HPDE6-E6E7 (cell line): ENCODE data around the gene EXOG.

ENCODE experiments used
- DNase-seq: peaks from one replicate; pipeline ENCODE4 v3.0.0; 2011; ENCODE audit warnings: missing footprints; ENCODE audit errors: extremely low spot score

The EXOG gene

DNA sequence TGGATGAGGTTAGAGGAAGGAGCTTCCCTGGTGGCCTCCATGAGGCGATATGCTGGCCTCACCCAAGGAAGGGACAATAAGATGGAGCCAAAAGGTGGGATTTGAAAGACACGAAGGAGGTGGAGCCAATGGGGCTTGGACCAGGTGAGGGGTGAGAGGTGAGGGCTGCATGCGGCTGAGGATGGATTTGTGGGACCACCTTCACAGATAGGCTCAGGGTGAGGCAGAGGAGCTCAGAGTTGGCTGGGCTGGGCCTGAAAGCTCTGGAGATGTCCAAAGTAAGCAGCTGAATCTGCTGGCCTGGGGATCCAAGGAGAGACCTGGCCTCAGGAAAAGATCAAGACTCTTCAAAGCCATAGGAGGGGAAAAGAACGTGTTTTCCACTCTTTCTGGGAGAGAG is 49.8 kb downstream of the EXOG start:
- no peak for DNase-seq

DNA sequence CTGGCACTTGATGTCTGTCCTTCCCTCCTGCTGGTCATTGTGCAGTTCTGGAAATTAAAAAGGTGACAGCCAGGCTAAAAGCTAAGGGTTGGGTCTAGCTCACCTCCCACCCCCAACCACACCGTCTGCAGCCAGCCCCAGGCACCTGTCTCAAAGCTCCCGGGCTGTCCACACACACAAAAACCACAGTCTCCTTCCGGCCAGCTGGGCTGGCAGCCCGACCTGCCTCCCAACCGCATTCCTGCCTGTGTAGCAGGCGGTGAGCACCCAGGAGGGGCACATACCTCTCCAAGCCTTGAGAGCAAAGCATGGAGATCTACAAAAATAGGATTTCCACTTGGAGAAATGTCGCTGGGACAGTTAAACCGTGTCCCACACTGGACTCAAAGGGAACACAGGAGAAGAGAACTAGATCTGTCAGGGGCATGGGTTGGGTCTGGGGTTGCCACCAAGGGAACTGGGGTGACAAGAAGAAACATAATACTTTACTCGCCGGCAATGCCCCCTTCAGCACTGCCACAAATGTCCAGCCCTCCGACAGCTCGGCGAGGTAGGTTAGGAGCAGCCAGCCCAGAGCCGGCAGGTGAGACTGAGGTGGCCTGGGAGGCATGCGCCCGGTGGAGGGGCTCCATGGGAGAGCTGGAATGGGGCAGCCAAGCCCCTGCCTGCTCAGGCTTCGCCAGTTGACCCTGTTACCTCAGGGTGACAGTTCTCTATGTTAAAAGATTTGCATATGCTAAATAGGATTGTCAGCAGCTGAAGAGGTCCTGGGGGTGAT is 52.2 kb downstream of the EXOG start:
- no peak for DNase-seq

DNA sequence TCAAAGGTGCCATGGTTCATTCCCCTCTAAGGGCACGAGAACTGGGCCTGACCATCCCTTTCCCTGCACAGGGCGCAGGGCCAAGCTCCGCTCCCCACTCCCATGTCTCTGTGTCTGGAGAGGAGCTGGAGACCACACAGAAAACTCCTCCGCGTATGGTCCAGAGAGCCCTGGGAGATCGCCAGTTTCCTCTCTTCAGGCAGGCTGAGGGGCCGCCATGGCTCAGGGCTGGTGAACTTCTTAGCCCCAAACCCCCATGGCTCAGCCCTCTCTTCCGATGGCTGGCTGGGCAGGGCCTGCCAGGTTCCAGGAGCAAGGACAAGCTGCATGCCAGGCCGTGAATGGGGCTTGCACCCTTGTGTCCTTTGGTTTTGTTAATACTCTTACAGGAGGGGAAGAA is 52.9 kb downstream of the EXOG start:
- no peak for DNase-seq

DNA sequence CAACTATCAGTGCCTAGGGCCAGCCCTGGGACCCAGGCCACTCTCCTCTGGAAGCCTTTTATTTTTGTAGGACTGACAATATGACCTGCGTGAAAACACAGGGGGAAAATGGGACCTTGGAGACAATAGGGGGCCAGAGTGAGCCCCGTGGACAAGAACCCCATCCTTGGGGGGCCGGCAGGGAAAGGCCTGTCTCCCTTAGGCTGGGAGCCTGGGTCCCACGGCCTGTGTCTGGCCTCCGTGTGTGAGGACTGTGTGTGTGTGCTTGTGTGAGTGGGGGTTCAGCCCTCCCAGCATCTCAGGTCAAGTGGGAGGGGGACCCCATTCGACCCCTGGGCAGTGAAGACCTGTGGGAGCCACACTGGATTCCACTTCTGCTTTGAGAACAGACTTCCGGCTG is 53.3 kb downstream of the EXOG start:
- no peak for DNase-seq

DNA sequence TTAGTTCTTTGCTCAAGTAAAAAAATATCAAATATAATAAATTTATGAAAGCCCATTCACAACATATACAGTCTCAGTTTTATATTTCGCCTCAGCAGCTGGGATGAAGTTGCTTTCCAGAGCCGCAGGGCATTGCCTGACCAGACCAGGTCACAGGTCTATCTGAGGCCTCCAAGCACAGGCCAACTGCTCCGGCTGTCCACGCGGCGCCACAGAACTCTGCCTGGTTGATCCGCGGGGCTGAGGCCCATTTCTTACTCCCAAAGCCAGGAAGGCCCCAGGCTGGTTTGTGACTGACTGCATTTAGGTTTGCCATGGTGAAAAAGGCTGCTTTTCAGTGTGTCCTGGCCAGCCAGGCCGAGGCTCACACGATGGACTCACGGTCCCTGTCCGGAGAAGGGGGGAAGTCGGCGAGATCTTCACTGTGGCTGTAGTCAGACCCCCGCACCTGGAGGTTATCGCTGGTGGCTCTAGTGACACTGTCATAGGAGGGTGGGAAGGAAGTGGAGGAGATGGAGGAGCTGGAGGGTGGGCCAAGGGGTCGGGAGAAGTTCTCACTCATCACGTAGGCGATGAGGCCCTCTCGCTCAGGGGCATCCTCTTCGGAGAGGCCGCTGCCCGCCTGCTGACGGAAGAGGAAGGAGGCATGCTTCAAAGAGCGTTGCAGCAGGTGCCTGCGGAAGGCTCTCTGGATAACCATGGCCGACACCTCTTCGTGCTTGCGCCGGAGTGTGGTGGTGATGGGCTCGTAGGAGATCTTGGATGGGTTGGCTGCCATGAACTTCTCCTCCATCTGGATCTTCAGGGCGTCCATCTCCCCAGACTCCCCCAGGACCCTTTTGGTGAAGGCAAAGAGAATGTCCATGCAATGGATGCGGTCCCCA is 54.1 kb downstream of the EXOG start:
- DNase-seq = no peak

DNA sequence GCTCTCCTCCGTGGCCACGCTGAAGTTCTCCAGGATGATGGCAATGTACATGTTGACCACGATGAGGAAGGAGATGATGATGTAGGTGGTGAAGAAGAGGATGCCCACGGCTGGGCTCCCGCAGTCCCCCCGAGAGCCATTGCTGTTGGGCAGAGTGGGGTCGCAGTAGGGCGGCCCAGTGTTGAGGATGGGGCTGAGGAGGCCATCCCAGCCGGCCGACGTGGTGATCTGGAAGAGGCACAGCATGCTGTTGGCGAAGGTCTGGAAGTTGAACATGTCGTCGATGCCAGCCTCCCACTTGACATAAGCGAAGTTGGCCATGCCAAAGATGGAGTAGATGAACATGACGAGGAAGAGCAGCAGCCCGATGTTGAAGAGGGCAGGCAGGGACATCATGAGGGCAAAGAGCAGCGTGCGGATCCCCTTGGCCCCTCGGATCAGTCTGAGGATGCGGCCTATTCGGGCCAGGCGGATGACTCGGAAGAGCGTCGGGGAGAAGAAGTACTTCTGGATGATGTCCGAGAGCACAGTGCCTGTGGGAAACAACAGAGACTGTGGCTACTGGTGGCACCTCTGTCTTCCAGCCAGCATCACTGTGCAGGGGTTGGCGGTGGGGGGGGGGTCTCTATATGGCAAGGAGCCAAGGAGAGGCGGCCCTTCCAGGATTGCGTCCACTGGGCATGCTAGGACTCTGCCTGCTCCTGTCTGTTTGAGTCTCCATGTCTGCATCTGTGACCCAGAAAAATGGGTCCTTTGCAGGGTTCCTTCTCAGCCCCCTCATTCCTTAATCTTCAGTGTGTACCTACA is 55.1 kb downstream of the EXOG start:
- DNase-seq = no peak

DNA sequence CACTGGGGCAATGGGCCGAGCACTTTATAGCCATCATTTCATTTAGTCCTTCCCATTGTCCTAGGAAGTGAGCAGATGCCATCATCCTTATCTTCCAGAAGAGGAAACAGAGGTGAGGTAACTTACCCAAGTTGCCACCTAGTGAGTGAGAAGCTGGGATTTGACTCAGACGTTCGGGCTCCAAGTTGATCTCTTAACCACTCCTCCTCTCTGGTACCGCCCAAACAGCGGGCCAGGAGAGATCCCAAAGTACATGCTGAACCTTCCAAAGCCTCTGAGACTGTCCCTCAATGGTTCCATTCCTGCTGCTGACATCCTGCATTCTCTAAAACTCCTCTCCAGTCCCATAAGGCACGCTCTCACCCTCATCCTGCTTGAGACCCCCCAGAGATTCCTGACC is 56.2 kb downstream of the EXOG start:
- no peak for DNase-seq

DNA sequence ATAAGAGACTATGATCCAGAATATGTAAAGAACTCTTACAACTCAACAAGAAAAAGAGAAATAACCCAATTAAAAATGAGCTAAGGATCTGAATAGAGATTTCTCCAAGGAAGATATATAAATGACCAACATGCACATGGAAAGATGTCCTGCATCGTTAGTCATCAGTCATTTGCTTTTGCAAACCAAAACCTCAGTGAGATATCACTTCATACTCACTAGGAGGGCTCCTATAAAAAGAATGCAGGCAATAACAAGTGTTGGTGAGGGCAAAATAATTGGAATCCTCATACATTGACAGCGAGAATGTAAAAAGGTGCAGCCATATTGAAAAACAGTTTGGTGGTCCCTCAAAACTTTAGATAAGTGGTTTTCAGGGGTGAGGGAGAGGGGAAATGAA is 56.9 kb downstream of the EXOG start:
- DNase-seq = no peak

DNA sequence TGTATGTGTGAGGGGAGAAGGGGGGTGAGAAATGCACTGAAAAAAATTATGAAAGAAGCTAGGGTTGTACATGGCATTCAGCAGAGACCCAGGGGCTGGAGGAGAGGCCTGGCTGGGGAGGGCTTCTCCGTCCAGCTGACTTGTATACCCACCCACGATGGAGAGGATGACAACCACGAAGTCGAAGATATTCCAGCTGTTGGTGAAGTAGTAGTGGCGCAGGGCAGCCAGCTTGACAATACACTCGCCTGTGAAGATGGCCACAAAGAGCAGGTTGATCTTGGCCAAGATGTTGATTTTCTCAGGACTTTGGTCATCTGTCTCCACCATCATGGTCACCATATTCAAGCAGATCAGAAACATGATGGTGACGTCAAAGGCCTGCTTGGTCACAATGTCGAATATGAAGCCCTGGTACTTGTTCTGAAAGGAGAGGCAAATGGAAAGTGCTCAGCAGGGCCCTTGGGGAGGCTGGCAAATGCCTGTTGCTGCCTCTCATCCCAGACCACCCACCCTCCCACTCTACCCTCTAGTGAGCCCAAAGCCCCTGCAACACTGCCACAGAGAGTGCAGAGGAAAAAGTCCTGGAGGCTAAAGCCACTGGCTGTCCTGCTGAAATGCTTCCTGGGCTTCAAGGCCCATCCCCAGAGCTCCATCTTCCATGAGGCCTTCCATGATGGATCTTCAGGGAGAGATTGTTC is 58.1 kb downstream of the EXOG start:
- DNase-seq = no peak

DNA sequence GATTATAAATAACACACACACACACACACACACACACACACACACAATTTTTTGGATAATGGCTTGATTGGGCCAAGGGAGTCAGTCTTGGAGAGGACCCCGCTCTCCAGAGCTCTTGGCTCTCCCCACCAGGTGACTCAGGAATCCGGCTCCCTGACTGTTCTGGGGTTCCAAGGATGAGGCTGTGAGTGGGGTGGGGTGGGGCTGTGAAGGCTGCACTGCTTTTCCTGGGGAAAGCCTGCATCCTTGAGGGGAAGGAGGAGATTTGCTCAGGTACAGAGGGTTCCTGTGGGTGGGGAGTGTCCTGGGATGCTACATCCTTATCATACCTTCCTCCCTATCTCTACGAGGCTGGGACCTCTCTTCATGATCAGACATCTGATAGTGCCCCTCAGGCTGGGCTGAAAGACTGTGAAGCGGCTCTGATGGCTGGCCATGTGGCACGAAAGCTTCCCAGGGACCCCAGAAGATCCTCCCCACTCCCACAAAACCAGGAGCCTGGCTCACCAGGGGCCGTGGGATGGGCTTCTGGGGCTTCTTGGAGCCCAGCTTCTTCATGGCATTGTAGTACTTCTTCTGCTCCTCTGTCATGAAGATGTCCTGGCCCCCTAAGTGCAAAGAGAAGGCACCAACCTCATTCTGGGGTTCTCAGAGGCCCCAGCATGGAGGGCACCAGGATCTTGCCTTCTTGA is 59.2 kb downstream of the EXOG start:
- no peak for DNase-seq

DNA sequence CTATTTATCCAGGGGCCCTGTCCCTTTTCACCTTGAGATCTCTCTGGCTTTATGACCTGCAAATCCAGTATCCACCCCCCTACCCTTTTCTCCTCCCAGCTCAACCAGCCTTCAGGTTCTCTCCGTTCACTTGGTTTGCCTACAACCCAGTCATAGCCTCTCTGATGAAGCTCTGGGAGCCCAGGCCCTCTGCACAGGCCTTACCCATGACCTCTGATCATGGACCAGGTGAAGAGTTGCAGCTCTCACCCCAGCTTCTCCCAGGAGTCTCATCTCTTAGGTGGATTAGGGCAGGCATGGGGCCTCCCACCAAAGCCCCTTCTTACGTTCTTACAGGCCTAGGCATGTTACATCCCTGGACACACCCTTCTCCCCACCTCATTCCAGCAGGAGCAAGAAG is 59.8 kb downstream of the EXOG start:
- DNase-seq = no peak

DNA sequence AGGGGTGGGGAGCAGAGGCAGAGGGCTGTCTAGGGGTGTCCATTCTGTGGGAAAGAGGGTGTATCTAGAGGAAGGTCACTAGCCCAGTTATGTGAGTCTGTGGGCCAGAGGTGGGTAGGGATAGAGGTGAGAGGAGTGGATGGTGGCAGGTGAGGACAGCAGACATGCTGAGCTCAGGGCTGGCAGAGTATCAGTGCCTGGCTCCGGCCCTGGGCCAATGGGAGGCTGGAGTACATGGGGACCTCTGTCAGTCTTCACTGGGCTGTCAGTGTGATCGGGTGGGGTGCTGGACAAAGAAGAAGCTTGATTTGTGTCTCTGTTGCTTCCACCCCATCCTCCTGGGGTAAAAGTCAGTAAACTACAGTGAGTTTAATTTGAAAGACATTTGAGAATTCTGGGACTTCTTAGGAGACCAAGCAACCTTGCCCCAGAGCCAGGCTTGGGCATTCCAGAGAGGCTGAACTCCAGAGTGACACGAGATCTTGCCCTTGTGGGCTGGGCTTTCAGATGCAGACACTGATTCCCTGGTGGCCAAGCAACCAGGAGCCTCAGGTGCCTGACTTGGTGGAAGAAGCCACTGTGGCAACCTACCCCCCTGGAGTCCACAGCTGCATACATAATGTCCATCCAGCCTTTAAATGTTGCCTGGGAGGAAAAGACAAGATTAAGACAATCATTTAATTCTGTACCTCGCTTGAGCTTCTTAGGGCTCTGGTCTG is 60.7 kb downstream of the EXOG start:
- no peak for DNase-seq

DNA sequence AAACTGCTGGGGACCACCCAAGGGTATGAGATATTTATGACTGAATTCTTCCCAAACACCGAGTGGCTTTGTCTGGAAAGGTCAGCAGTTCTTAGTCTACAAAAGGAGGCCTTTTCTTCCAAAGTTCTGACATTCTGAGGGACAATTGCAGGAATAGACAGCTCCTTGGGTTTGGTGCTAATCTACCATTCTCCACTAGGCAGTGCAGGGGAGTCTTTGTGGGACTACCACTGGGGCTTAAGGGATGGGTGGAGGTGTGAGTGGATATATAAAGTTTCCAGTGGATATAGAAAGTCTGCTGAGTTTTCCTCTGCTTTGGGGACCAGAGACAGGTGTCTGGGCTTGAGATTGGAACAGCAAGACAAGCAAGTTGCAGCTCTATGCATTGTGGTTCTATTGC is 62.7 kb downstream of the EXOG start:
- no peak for DNase-seq

DNA sequence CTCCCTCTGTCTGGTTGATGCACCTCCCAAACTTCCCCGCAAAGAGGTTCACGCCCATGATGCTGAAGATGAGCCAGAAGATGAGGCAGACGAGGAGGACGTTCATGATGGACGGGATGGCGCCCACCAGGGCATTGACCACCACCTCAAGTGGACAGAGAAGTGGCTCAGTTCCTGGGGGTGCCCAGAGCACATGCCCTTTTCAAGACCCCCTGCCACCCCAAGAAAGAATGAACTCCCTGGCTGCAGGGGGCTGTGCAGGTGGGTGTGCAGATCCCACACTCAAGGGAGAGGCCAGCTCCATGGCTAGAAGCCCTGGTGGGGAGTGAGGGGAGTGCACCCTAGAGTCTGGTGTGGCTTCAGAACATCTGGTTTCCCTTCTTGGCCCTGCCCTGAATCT is 64.1 kb downstream of the EXOG start:
- no peak for DNase-seq

DNA sequence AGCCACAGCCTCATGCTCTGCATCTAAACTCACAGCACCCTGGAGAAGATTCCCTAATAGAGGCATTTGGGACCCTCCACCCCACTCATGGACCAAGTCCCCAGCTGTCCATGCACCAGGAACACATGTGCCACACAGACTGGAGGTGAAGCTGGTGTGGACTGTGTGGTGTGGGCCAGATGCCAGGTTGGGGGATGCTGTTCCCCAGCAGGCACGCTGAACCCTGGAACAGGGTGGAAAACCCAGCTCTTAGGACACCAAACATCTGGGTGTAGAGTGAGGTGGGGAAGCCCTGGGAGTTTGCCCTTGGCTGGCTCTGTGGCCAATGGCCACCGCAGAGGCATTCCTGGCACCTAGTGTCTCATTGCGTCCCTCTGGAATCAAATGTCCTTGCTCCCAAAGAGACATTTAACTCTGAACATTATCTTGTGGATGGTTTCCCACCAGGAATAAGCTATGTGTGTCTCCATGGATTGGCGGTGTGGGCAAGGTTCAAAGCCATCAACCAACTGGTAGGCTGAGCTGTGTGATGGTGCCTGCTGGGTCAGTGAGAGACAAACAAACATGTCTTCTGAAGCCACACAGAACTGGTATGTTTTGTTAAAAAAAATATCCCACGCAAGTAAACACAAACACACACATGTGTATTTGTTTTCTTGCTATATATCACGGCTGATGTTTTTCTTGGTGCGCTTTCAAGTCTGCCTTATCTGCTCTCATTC is 65.0 kb downstream of the EXOG start:
- DNase-seq = no peak

DNA sequence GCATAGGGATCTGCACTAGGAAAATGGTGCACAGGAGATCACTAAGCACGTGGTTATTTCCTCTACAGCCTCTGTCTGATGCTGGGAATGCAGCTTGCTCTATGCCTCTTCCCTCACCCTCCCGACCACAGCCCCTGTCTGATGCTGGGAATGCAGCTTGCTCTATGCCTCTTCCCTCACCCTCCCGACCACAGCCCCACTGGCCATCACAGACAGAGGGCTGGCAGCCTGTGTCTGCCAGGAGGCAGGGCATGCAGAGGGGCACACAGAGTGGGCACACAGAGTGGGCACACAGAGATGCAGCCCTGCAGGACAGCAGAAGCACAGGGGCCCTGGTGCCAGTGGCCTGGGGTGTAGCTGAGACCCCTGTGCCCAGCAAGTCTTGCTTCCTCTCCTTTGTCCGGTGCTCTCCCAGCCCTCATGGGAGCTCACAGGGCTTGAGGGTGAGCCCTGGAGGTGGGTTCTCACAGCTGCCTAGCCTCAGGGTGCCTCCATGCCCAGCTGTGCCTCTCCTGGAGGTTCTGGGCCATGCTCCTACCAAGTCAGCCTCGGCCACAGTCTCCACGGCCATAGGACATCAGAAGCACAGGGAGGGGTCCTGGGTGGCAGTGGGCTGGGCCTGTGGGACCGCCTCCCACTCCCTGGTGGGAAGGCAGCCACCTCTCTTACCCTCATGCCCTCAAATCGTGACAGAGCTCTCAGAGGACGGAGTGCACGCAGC is 65.8 kb downstream of the EXOG start:
- no peak for DNase-seq

DNA sequence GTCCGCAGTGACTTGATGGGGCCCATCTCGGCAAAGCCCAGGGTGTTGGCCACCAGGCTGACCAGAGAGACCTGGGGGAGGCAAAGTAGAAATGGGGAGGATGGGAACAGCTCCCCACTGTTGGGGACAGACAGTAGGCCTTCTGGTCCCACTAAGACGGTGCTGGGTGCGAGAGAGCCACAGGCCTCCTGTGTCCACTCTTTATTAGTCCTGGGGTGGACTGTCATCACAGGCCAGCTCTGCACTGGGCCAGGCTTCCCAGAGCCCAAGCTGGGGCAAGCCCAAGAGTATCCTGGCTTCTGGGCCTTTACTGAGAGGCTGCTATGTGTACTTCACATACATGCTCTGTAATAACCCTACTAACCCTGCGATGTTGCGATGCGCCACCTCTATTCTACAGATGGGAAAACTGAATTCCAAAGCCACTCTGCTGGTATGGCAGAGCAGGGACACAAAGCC is 66.4 kb downstream of the EXOG start:
- no peak for DNase-seq

DNA sequence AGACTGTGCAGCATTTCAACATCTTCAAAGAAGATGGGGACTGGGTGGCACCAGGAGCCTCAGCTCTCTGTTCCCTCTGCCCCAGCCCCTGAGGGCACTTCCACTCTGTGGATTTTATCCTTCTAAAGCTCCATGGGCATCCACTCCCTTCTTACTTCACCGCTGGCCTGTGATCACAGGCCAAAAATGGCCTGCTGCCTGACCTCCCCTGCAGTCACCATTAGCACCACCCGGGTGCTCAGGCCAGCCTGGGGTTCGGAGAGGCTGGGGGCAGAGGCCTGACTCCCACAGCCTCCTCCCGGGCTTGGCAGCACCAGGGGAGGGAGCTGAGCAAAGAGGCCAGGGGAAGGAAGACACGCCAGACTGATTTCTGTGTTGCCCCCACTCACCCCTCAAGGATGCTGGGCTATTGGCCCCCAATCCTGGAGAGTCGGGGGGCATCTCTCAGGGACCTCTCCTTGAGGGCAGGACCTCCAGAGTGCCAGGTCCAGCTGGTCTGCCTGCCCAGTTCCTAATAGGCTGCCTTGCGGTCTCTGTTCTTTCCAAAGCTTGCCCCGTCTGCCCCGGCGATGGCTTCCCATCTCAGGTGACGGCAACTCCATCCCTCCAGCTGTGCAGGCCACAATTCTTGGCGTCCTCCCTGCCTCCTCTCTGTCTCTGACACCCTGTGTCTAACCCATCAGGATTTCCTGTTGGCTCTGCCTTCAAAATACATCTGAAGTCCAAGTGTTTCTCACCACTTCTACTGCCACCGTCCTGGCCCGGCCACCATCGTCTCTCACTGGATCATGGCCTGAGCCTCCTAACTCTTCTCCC is 67.1 kb downstream of the EXOG start:
- no peak for DNase-seq
